NB4 (cell line): ENCODE data around the gene KRTAP10-9.

Experiments
- DNase-seq: peaks from one replicate; pipeline ENCODE4 v3.0.0; 2010; ENCODE audit warnings: low read depth
- H3K4me3 ChIP-seq: one replicate; pipeline ENCODE4 v1.5.1; 2011; ENCODE audit warnings: mild to moderate bottlenecking, low read depth, low read length, moderate library complexity
- MYC ChIP-seq: IDR thresholded peaks from 2 replicates; pipeline ENCODE4 v1.6.1; 2011; ENCODE audit warnings: low read depth, low read length
- POLR2A ChIP-seq: IDR thresholded peaks from 2 replicates; pipeline ENCODE4 v1.6.1; 2011; ENCODE audit warnings: mild to moderate bottlenecking; ENCODE audit not compliant: insufficient read length; ENCODE audit errors: extremely low read depth
- TF ChIP-seq, protein P1 (sequence below): IDR thresholded peaks from 2 replicates; pipeline ENCODE4 v1.6.1; 2011; ENCODE audit warnings: low read depth, low read length
- TF ChIP-seq, protein P2 (sequence below): IDR thresholded peaks from one replicate; pipeline ENCODE4 v1.5.1; 2012; ENCODE audit warnings: low read depth, low read length

KRTAP10-9 gene

DNA sequence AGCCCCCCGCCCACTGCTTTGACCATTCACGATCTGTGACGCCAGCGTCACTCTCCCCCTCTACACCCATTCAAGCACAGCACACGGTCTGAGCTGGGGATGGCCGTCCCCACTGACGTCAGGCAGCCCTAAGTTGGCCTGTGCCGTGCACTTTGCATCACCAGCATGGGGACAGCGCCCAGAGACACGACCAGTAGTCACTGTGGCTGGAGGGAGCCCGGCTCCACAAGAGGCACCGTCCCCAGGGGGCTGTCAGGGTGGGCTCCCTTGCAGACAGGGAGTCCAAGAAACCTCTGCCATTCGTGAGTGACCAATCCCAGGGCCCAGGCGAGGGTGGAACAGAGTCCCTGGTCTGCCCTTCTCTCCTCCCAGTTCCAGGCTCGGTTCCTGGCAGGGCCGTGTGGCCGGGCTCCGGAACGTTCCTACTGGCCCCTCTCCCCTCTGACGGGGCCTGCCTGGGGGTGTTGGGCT, 12.7 kb upstream of the KRTAP10-9 start:
- no peak for DNase-seq
- H3K4me3 ChIP-seq = no peak overlapping the region
- TF ChIP-seq, protein P1, sequence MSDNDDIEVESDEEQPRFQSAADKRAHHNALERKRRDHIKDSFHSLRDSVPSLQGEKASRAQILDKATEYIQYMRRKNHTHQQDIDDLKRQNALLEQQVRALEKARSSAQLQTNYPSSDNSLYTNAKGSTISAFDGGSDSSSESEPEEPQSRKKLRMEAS = no peak
- no peak for TF ChIP-seq MYC
- TF ChIP-seq, protein P2, sequence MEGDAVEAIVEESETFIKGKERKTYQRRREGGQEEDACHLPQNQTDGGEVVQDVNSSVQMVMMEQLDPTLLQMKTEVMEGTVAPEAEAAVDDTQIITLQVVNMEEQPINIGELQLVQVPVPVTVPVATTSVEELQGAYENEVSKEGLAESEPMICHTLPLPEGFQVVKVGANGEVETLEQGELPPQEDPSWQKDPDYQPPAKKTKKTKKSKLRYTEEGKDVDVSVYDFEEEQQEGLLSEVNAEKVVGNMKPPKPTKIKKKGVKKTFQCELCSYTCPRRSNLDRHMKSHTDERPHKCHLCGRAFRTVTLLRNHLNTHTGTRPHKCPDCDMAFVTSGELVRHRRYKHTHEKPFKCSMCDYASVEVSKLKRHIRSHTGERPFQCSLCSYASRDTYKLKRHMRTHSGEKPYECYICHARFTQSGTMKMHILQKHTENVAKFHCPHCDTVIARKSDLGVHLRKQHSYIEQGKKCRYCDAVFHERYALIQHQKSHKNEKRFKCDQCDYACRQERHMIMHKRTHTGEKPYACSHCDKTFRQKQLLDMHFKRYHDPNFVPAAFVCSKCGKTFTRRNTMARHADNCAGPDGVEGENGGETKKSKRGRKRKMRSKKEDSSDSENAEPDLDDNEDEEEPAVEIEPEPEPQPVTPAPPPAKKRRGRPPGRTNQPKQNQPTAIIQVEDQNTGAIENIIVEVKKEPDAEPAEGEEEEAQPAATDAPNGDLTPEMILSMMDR = no peak
- no peak for TF ChIP-seq POLR2A

DNA sequence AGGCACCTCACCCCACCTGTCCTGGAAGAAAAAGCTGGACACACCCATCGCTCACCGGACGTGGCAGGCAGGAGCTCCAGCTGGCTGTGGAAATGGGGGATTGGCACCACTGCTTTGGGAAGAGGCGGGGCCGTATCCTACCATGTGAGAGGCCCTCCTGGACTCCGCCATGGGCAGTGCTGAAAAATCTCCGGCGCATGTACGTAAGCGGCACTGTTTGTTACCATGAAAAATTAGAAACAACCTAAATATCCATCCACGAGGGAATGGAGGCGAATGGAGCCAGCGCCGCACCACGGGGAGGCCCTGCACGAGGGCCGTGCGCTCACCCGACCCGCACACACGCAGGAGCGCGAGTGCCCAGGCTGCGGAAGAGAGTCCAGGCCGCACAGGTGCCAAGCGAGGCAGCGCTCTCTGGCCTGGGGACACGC, 11.9 kb upstream of the KRTAP10-9 start:
- DNase-seq = no peak

DNA sequence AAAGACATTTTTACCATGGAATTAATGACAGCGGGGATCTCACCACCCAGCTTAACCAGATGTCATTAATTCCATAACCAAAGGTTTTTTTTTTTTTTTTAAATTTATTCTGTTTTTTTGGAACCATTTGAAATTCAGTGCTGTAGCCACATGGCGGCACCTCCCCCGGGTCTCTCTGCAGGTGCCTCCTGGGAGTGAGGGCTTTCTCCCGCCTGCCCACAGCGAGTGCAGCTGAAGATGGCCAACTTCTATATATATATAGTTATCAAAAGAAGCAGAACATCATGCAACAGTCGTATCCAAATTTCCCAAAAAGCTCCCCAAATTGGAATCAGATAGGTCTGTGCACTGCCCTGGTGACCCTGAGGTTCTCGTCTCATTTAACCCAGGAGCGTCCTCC, 11.4 kb upstream of the KRTAP10-9 start:
- DNase-seq = no peak
- TF ChIP-seq, protein P2 = no peak
- no peak for TF ChIP-seq MYC
- TF ChIP-seq, protein P1 = no peak
- TF ChIP-seq POLR2A = no peak

More for the DNA sequence above, 11.9 kb upstream of the KRTAP10-9 start:
- no peak overlapping the region for H3K4me3 ChIP-seq
- TF ChIP-seq, protein P1 = no peak
- TF ChIP-seq, protein P2 = no peak
- TF ChIP-seq MYC (no peak), POLR2A (no peak)

DNA sequence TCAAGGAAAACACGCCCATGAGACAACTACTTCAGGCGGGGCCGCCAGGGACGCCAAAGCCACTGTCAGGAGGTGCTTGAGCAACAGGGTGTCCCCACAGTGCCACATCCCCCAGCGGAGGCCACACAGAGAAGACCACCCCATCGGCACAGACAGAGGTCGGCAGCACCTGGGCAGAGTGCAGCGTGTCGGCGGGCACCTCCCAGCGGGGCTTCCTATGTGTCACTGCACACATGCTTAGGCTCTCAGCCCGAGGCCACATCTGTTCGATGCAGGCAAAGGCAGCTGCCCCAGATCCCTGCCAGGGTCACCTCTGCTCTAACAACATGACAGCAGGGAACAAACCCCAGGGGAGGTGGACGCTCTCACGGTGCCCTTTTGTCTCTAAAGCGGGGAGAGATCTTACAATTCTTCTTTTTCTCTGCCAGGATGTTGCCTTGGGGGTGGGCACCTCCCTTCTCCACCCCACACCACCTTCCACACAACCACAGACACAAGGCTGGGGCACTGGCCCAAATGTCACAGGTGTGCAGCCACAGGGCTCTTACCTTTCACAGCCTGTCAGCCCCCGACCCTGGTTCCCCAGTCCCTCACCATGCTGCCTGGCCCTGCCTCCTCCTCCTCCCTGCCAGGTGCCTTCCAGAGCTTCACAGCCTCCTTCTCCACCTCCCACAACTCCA, 10.8 kb upstream of the KRTAP10-9 start:
- no peak for DNase-seq
- H3K4me3 ChIP-seq = no peak overlapping the region
- no peak for TF ChIP-seq MYC
- TF ChIP-seq, protein P2 = no peak
- TF ChIP-seq, protein P1 = no peak
- no peak for TF ChIP-seq POLR2A

More for the DNA sequence above, 11.4 kb upstream of the KRTAP10-9 start:
- H3K4me3 ChIP-seq = no peak overlapping the region

DNA sequence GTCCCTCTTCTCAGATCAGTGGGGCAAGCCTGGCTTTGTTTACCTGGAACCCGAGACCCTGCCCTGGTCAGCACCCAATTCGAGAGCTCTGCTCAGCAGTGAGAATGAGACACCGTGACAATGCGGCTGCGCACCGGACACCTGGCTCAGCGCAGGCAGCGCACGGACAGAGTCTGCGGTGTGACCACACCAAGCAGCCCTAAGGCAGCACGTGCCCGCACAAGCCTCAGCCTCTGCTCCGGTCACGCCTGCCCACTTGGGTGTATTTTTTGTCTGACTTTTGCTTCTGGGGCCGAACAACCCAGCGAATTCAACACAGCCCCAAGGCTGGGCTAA, 10.3 kb upstream of the KRTAP10-9 start:
- DNase-seq = no peak
- no peak overlapping the region for H3K4me3 ChIP-seq
- TF ChIP-seq, protein P1 = no peak
- TF ChIP-seq, protein P2 = no peak
- no peak for TF ChIP-seq POLR2A

DNA sequence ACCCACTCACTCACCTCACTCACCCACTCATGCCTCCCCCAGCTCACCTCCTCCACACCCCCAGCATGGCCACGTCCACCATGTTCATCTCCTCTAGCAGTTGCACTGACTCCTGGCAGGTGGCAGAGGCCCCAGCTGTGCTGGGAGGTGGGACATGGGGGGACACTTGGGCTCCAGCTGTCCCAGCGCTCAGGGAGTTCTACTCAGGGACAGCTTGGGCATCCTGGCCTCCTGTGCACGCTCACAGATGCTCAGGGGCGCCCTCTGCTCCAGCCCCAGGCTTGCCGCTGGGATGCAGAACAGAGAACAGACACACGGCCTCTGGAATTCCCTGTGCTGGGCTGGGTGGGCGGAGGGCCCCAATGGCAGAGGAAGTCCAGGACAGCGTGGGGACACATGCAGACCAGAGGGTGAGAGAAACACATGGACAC, 9.8 kb upstream of the KRTAP10-9 start:
- no peak for DNase-seq
- H3K4me3 ChIP-seq = no peak overlapping the region
- TF ChIP-seq POLR2A (no peak), MYC (no peak)
